ENCODE measurements around the gene COL4A2.

DNA sequence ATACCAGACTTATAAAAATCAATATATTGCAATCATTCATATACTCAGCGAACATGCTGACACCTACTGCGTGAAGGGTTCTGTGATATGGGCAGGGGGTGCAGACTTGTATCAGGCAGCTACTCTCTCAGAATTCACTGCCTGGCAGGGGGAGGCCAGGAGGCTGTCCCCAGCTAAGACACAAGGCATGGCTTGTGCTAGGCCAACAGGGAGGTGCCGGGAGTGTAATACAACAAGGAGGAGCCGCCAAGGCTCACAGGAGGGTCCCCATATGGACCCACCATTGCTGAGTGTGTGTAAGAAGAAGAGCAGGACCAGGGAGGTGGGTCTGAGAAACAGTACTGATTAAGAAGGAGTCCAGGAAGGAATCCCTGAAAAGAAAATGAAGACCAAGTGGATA is 97.2 kb downstream of the COL4A2 start:
- TF ChIP-seq, protein P1, sequence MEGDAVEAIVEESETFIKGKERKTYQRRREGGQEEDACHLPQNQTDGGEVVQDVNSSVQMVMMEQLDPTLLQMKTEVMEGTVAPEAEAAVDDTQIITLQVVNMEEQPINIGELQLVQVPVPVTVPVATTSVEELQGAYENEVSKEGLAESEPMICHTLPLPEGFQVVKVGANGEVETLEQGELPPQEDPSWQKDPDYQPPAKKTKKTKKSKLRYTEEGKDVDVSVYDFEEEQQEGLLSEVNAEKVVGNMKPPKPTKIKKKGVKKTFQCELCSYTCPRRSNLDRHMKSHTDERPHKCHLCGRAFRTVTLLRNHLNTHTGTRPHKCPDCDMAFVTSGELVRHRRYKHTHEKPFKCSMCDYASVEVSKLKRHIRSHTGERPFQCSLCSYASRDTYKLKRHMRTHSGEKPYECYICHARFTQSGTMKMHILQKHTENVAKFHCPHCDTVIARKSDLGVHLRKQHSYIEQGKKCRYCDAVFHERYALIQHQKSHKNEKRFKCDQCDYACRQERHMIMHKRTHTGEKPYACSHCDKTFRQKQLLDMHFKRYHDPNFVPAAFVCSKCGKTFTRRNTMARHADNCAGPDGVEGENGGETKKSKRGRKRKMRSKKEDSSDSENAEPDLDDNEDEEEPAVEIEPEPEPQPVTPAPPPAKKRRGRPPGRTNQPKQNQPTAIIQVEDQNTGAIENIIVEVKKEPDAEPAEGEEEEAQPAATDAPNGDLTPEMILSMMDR (IDR thresholded peaks at IDR 0.05): no peak
- no peak for TF ChIP-seq POLR2A (IDR thresholded peaks at IDR 0.05)
